Measurements from ENCODE around the gene PRKCSH.
"Not testable (repeated sequence)": the region's sequence is repeated elsewhere in the genome, so short reads cannot be mapped to it uniquely, and the experiment has no call there.

DNA sequence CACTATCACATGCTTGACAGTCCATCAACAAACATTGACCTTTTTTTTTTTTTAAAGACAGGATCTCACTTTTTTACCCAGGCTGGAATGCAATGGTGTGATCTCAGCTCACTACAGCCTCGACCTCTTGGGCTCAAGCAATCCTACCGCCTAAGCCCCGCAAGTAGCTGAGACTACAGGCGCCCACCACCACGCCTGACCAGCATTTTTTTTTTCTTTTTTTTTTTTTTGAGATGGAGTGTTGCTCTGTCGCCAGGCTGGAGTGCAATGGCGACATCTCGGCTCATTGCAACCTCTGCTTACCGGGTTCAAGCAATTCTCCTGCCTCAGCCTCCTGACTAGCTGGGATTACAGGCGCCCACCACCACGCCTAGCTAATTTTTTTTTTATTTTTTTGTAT is 23.5 kb downstream of the PRKCSH start:
- TF ChIP-seq MXI1 (IDR thresholded peaks at IDR 0.05; ENCODE audit: low read depth, low read length); ZSCAN29 (IDR thresholded peaks at IDR 0.05); POLR2A (IDR thresholded peaks at IDR 0.05; ENCODE audit: low read depth, low read length); PAX5 (IDR thresholded peaks at IDR 0.05; ENCODE audit: borderline replicate concordance, low read depth, low read length); CBX3 (IDR thresholded peaks at IDR 0.05; ENCODE audit: borderline replicate concordance, low read depth); SREBF2 (IDR thresholded peaks at IDR 0.05; ENCODE audit: low read length); RCOR1 (conservative IDR thresholded peaks at IDR 0.05; ENCODE audit: low read depth, low read length); JUND (IDR thresholded peaks at IDR 0.05; ENCODE audit: low read depth, low read length): not testable (repeated sequence)
- TF ChIP-seq, protein P1, sequence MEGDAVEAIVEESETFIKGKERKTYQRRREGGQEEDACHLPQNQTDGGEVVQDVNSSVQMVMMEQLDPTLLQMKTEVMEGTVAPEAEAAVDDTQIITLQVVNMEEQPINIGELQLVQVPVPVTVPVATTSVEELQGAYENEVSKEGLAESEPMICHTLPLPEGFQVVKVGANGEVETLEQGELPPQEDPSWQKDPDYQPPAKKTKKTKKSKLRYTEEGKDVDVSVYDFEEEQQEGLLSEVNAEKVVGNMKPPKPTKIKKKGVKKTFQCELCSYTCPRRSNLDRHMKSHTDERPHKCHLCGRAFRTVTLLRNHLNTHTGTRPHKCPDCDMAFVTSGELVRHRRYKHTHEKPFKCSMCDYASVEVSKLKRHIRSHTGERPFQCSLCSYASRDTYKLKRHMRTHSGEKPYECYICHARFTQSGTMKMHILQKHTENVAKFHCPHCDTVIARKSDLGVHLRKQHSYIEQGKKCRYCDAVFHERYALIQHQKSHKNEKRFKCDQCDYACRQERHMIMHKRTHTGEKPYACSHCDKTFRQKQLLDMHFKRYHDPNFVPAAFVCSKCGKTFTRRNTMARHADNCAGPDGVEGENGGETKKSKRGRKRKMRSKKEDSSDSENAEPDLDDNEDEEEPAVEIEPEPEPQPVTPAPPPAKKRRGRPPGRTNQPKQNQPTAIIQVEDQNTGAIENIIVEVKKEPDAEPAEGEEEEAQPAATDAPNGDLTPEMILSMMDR (IDR thresholded peaks at IDR 0.05 in 2 of 3, conservative IDR thresholded peaks at IDR 0.05 in 1 of 3; ENCODE audit: control insufficient read depth in 2 of 3, extremely low read depth in 1 of 3, insufficient read depth in 1 of 3, low read depth in 3 of 3, low read length in 3 of 3): not testable (repeated sequence)
- TF ChIP-seq, protein P2, sequence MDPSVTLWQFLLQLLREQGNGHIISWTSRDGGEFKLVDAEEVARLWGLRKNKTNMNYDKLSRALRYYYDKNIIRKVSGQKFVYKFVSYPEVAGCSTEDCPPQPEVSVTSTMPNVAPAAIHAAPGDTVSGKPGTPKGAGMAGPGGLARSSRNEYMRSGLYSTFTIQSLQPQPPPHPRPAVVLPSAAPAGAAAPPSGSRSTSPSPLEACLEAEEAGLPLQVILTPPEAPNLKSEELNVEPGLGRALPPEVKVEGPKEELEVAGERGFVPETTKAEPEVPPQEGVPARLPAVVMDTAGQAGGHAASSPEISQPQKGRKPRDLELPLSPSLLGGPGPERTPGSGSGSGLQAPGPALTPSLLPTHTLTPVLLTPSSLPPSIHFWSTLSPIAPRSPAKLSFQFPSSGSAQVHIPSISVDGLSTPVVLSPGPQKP (IDR thresholded peaks at IDR 0.05; ENCODE audit: low read depth, low read length): not testable (repeated sequence)

Data from GM12878 (cell line).